Type B pancreatic cell (in vitro differentiated cells): ENCODE data around the gene NKRF. TPM values are rescaled to one million over a fixed set of nuclear protein-coding genes. Genes with fewer than 3 reads are reported as not detected.

Experiments used
- DNase-seq: peaks from one replicate; pipeline ENCODE4 v3.0.0; 2021; ENCODE audit warnings: mixed read lengths; ENCODE audit not compliant: unreplicated experiment; ENCODE audit errors: extremely low spot score
- H3K27ac Mint-ChIP-seq: 2 replicates; pipeline ENCODE4 v1.8.0; 2021; ENCODE audit warnings: mild to moderate bottlenecking, mixed read lengths
- H3K27me3 Mint-ChIP-seq: 2 replicates; pipeline ENCODE4 v1.8.0; 2021; ENCODE audit warnings: mixed read lengths
- H3K36me3 Mint-ChIP-seq: 2 replicates; pipeline ENCODE4 v1.8.0; 2021; ENCODE audit warnings: mixed read lengths
- H3K4me1 Mint-ChIP-seq: one replicate; pipeline ENCODE4 v1.8.0; 2021; ENCODE audit warnings: mixed read lengths; ENCODE audit not compliant: unreplicated experiment
- H3K4me3 Mint-ChIP-seq: 2 replicates; pipeline ENCODE4 v1.8.0; 2021; ENCODE audit warnings: mild to moderate bottlenecking, mixed read lengths
- H3K9me3 Mint-ChIP-seq: 2 replicates; pipeline ENCODE4 v1.8.0; 2021; ENCODE audit warnings: mixed read lengths
- CTCF ChIP-seq: fragments of 200-600 bp; sonication (generic); conservative IDR thresholded peaks from 2 replicates; pipeline ENCODE4 v1.5.0; 2021; ENCODE audit warnings: antibody characterized with exemption, mild to moderate bottlenecking
- total RNA-seq: library from RNA; stranded (reverse); gene quantifications from 2 replicates; pipeline ENCODE4 v1.2.1, GENCODE V29; 2021; ENCODE audit warnings: low replicate concordance

NKRF gene
- total RNA-seq, 1 donor from 2014 or later, result 11.0 TPM

- peaks cover 11% of the 10 kb centered on the region for H3K36me3 Mint-ChIP-seq
- no peaks in the 10 kb centered on the region for H3K27me3 Mint-ChIP-seq
- no peak overlapping the region for H3K27ac Mint-ChIP-seq
- no peaks in the 10 kb centered on the region for H3K9me3 Mint-ChIP-seq
- DNase-seq, result no peak
- no peaks in the 10 kb centered on the region for H3K4me1 Mint-ChIP-seq
- H3K4me3 Mint-ChIP-seq, result no peak overlapping the region
- TF ChIP-seq CTCF, result no peak
Observed at GRCh38 chrX:119636419-119636818, 30.2 kb upstream of the NKRF start.

- Mint-ChIP-seq H3K36me3 (peaks cover 11% of the 10 kb centered on the region), H3K27ac (no peak overlapping the region), H3K4me3 (no peak overlapping the region), H3K4me1 (no peaks in the 10 kb centered on the region), H3K27me3 (no peaks in the 10 kb centered on the region), H3K9me3 (no peaks in the 10 kb centered on the region)
- no peak for DNase-seq
- TF ChIP-seq CTCF, result no peak
Observed at GRCh38 chrX:119635799-119636198, 29.6 kb upstream of the NKRF start.

- no peak for TF ChIP-seq CTCF
- Mint-ChIP-seq H3K36me3 (peaks cover 11% of the 10 kb centered on the region), H3K4me1 (no peaks in the 10 kb centered on the region), H3K27ac (no peak overlapping the region), H3K27me3 (no peaks in the 10 kb centered on the region), H3K9me3 (no peaks in the 10 kb centered on the region), H3K4me3 (no peak overlapping the region)
- DNase-seq, result no peak
Observed at GRCh38 chrX:119635179-119635578, 29.0 kb upstream of the NKRF start.

GRCh38 chrX:119625843-119626242 lies 19.6 kb upstream of the NKRF start:
- Mint-ChIP-seq H3K27ac (no peak overlapping the region), H3K9me3 (no peaks in the 10 kb centered on the region), H3K4me1 (no peaks in the 10 kb centered on the region), H3K4me3 (no peak overlapping the region), H3K36me3 (no peaks in the 10 kb centered on the region), H3K27me3 (no peaks in the 10 kb centered on the region)
- no peak for TF ChIP-seq CTCF
- DNase-seq, result no peak

GRCh38 chrX:119624951-119625668 lies 18.9 kb upstream of the NKRF start:
- TF ChIP-seq CTCF, result no peak
- no peaks in the 10 kb centered on the region for H3K9me3 Mint-ChIP-seq
- DNase-seq, result no peak
- no peak overlapping the region for H3K27ac Mint-ChIP-seq
- H3K36me3 Mint-ChIP-seq, result no peaks in the 10 kb centered on the region
- H3K4me3 Mint-ChIP-seq, result no peak overlapping the region
- H3K4me1 Mint-ChIP-seq, result no peaks in the 10 kb centered on the region
- H3K27me3 Mint-ChIP-seq, result no peaks in the 10 kb centered on the region
